GM18870 (cell line): ENCODE data around the gene FREM3.
"Not testable (repeated sequence)": the region's sequence is repeated elsewhere in the genome, so short reads cannot be mapped to it uniquely, and the experiment has no call there.

Source experiments
- ATAC-seq: cut with Tn5 transposase; IDR thresholded peaks from one replicate; pipeline ENCODE4 v1.9.1; 2021; ENCODE audit warnings: moderate library complexity; ENCODE audit not compliant: unreplicated experiment

Gene FREM3

DNA sequence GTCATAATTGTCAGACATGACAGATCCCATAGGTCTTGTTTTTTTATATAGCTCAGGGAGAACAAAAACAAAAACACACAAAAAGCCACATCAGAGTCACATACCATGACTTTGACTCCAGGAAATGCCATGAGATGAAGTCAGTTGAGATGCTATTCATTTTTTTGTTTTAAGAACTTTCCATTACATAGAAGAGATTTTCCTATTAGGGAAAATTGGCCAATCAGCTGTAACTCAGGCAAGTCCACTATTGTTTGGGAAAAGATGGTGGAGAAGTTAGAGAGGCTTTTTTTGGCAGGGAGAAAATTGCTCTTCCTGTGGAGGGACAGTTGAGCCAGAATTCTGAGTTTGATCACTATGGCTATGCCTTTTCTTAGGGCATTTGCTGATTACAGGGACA, 114.4 kb downstream of the FREM3 start:
- ATAC-seq, result no peak

DNA sequence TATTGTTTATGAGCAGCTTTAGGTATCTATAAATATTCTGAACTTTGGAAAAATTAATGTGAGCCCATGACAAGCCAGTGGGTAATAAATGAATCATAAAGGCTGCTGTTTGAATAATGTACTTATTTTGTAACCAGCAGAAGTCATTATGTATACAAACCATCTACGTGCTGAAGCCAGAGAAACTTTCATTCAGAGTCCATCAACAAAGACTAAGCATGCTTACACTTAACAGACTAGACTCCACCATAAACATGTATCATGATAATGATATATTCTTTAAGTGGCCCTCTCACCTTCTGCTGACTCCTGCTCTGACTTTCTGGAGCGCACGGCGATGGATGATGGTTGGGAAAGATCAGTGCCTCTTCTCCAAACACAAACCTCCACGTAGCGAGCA, 114.9 kb downstream of the FREM3 start:
- no peak for ATAC-seq

DNA sequence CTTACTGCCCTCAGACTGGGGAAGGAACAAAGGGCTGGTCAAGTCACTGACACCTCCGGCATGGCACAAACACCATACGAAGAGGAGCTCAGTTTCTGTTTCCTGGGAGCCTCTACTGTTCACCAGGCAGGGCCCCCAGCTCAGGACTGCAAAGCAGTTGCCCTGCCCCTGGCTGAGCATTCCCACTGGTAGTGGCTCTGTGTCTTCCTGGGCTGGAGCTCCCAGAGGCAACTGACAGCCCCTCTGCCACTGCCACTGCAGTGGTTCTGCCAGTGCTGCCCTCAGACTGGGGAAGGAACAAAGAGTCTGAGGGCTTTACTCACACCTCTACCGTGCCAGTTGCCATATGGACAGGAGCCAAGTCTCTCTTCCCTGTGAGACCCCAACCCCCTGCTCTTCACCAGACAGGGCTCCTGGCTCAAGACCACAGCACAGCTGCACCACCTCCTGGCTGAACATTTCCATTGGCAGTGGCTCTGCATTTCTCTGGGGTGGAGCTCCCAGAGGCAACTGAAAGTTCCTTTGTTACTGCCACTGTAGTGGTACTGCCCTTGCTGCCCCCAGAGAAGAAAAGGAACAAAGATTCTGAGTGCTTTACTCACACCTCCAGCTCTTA, 119.0 kb downstream of the FREM3 start:
- ATAC-seq, result no peak

DNA sequence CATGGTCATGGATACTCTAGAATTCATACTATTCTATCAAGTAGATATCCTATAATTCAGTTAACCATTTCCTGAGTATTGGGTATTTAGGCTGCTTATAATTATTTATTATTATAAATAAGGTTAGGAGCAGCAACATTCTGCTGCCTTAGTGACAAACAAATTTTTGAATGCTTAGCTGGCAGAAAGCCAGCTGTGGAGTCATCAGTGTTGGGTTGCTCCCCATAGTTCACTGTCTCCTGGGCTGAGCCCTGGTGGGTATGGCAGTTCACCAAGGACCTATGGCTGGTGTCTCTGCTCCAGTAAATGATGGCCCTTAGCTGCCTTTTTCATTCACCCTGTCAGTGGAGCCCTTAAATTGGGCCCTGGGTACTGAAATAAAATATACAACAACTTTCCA, 125.1 kb downstream of the FREM3 start:
- ATAC-seq, result no peak

DNA sequence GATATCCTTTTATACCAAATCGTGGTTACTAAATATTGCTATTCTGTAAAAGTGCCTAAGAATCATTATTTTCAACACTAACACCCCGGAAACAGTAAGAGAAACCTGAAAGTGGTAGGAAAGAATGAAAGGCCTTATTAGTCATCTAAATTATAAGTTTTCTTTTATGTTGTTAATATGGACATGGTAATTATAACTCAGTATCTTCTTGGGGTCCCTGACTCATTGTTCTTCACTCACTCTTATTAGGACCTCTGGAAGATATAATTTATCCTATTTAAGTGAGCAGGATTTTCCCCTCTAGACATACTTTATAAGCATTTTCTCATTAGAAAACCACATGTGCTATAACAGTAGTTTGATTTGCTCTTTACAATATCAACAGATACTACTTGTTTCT, 136.0 kb downstream of the FREM3 start:
- ATAC-seq, result no peak

DNA sequence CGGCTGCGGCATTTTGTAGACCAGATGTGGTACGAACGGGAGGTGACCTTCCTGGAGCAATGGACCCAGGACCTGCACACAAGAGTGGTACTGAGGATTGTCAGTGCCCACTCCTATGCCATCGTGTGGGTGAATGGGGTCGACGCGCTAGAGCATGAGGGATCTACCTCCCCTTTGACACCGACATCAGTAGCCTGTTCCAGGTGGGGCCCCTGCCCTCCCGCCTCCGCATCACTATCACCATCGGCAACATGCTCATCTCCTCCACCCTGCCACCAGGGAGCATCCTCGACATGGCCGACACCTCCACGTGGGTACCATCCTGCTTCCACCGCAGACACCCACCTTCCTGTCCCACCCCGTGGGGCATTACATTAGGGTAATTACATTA, 140.7 kb downstream of the FREM3 start:
- ATAC-seq, result no peak

DNA sequence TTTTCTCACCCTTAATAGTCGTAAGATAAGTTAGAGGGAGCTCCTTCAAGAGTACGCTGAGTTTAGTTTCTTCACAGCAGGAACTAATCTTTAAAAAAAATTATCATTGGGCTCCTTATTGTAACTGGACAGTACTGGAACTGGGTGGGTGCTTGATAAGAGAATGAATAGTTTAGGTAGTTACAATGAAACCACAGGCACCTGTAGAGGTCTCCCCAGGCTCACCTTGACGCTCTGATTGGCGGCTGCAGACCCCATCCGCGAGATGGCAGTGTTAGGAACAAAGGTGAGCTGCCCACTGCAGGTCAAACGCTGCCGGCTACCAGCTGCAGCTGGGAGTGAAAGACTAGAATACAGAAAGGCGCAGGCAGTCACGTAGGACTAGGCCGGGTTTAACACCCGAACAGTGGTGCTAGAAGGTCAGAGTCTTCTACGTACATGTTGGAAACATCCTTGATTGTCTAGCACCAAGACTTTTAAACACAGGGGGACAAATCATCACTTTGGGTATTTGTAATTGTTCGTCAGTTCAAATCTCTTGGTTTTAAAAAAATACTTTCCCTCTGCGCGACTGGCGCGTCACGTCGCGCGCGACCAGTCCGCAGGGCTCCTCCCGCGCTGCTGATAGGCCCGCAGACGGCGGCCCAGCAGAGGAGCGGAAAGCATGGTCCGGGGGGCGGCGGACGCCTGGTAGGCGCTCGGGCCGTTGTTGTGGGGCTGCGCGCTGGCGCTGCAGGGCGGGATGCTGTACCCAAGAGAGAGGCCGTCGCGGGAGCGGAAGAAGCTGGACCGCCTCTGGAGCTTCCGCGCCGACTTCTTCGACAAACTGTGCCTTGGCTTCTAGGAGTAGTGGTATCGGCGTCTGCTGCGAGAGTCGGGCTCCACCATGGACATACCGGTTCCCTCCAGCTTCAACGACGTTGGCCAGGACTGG, 141.4 kb downstream of the FREM3 start:
- ATAC-seq, result peak; percentile 66

DNA sequence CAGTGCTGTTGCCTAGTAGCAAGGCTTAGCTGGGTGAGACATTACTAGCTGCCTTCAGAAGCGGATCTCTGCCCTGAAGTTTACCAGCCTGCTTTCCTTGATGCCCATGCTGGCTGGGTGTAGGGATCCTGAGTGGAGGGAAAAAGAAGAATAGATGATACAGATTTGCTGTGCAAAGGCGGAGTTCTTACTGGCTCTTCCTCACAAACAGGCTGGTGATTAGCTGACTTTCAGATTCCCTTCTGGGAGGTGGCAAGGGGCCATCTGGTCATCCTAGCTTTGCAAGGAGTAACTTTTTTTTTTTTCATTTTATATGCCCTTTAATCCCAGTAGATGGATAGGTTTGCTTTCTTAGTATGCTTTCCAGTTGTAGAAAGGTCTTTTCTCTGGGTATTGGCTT, 142.2 kb downstream of the FREM3 start:
- ATAC-seq, result no peak

DNA sequence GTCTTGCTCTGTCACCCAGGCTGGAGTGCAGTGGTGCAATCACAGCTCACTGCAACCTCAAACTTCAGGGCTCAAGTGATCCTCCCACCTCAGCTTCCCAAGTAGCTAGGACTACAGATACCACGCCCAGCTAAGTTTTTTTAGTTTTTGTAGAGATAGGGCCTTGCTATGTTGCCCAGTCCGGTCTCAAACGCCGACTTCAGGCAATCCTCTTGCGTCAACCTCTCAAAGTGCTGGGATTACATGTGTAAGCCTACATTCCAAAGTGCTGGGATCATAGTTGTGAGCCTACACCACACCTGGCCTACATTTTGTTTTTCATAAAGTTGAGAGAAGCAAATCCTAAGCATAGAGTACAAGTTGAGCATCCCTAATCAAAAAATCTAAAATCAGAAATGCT, 144.8 kb downstream of the FREM3 start:
- no peak for ATAC-seq

DNA sequence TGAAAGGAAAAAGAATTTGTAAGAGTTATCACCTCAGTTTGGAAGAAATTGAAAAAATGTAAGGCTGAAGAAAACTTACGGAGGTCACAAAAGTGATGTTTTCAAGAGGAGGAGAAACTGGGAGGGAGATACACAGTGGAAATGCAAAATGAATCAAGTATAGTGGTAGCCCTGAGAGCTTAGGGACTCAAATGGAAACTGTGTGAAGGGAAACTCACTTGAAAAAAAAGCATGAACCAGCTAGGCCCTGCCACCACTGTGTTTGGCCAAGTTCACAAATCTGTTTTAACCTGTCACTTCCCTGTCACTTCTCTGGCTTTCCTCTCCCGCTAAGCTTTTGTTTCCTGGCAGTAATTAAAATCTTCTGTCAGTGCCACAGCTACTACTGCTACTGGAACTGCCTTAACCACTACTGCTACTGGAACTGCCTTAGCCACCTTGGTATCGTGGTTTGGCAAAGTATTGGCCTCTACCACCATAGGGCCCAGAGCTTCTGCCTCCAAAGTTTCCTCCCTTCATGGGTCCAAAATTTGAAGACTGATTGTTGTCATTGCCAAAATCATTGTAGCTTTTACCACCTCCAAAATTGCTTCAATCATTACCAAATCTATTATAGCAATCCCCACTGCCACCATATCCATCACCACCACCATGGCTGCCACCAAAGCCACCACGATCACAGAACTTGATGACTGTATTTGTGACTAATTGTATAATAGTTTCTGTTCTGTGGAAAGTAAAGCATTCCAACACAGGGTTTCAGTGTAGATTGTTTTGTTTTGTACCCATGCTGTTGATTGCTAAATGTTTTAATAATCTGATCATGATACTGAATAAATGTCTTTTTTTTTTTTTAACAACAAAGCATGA, 145.5 kb downstream of the FREM3 start:
- peak; percentile 87 for ATAC-seq

DNA sequence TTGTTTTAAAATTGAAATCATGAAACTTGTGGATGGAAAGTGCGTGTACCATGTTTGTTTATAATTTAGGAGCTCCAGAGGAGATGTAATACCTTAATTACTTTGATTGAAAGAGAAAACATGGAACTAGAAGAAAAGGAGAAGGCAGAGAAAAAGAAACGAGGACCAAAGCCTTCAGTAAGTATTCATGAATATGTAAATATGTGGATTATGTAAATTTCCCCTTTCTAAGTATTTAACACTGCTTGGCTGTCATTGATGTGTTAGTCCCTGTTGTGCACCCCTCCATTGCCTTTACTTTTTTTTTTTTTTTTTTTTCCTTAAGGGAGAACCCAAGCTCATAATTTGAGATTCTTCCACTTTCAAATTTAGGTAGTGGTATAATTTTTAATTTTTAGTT, 150.5 kb downstream of the FREM3 start:
- no peak for ATAC-seq

DNA sequence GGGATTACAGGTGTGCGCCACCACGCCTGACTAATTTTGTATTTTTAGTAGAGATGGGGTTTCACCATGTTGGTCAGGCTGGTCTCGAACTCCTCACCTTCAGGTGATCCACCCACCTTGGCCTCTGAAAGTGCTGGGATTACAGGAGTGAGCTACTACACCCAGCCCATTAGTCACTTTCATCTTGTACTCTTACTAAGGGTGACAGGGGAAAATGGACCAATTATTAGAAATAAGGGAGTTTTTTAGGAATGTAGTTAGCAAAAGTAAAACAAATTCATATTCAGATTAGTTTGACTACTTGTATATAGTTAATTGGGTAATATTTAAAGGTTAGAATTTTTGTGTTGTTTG, 160.8 kb downstream of the FREM3 start:
- ATAC-seq, result no peak

DNA sequence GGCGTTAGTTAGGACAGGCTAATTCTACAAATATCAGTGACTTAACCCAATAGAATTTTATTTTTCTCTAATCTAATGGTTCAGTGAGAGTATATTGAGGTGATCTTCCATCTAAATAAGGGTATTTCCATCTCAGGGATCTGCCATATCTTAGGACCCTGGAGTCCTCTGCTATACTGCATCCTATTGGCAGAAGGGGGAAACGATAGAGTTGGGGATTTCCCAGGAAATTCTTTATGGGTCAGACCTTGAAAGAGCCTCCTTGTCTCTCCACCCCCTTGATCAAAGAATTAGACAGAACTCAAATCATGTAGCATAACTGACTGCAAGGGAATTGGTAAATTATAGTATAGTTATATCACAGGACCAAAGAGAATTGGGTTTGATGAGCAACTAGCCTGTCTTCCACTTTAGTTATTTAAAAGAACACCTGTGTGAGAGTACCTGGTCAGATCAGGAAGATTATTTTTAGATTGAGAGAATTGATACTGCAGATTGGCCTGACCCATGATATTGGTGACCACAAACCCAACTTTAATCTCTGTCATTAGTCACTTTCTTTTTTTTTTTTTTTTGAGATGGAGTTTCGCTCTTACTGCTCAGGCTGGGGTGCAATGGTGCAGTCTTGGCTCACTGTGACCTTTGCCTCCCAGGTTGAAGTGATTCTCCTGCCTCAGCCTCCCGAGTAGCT, 161.4 kb downstream of the FREM3 start:
- peak; percentile 59 for ATAC-seq

DNA sequence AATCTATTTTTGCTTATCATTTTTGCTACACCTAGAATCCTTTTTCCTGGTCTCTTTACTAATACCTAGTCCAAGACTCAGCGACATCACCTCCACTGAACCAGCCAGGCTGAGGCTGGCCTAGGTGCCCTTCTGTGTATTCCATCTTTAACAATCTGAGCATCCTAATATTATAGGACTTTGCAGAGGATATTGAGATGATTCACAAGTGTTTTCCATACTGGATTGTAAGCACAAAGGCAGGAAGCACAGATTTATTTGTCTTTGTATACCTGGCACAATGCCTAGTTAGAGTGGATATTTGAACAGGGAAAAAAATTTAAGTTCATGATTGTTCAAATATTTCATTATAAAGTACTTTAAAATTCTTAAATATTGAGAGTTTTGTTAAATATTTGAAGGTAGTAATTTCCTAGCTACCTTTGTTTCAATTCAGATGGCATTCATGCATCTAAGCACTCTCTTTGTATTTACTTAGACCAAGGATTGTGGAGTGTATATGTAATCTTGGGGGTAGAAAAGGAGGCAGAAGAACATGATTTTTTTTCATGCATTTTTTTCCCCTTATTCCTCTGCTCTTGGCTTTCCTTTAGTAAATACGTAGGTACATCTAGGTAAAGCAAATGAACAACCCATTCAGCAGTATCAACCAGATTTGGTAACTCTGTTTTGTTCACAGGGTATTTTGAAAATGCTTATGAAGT, 168.5 kb downstream of the FREM3 start:
- ATAC-seq, result no peak

DNA sequence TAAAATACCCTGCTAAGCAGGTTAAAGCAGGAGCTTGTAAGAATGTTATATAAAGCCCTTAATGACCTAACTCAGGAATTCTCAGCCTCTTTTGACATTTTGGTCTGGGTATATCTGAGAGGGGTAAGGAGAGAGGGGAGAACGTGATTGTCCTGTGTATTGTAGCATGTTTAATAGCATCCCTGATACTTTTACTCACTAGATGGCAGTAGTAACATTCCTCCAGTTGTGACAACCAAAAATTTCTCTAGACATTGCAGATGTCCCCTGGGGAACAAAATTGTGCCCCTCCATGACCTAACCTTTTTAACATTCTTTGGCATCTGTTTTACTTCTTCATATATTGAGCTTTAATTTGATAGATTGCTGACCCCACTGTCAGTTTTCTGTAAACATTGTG, 169.1 kb downstream of the FREM3 start:
- no peak for ATAC-seq

DNA sequence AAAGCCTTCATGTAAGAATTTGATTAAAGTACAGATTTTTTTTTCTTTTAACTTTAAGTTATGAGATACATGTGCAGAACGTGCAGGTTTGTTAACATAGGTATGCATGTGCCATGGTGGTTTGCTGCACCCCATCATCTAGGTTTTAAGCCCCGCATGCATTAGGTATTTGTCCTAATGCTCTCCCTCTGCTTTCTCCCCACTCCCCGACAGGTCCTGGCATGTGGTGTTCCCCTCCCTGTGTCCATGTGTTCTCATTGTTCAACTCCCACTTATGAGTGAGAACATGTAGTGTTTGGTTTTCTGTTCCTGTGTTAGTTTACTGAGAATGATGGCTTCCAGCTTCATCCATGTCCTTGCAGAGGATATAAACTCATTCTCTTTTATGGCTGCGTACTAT, 172.4 kb downstream of the FREM3 start:
- not testable (repeated sequence) for ATAC-seq
